ENCODE results near the gene H1-8. TPM values are rescaled to one million over a fixed set of nuclear protein-coding genes. Genes with fewer than 3 reads are reported as not detected.

The H1-8 gene
- total and polyA plus RNA-seq, 5 donors from 2014 or later = not detected

DNA sequence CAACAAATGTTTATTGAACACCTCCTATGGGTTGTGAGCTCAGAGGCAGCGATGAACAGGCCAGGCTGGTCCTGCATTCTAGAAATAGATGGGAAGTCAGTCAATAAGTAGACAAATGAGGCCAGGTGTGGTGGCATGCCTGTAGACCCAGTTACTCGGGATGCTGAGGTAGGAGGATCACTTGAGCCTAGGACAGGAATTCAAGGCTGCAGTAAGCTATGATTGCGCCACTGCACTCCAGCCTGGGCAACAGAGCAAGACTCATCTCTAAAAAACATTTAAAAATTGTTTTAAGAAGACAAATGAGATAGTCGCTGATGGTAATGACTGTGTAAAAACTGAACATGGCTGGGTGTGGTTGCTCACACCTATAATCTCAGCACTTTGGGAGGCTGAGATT is 18.9 kb upstream of the H1-8 start:
- Histone ChIP-seq H3K4me3 (ENCODE audit: low read depth, low read length) (no peak overlapping the region), H3K27ac (ENCODE audit: insufficient read depth, low read length, poor library complexity, severe bottlenecking) (no peak overlapping the region), H3K9me3 (ENCODE audit: control insufficient read depth in 2 of 2, low read length in 2 of 2) (no peaks in the 10 kb centered on the region), H3K27me3 (ENCODE audit: control insufficient read depth, insufficient read depth, low read length) (no peaks in the 10 kb centered on the region), H3K36me3 (ENCODE audit: control insufficient read depth, insufficient read depth, low read length) (no peaks in the 10 kb centered on the region), H3K4me1 (ENCODE audit: control insufficient read depth, insufficient read depth, low read length, poor library complexity, severe bottlenecking) (no peaks in the 10 kb centered on the region)
- H3K36me3 Mint-ChIP-seq = no peaks in the 10 kb centered on the region
- H3K4me3 Mint-ChIP-seq = no peak overlapping the region
- no peaks in the 10 kb centered on the region for H3K4me1 Mint-ChIP-seq
- H3K9me3 Mint-ChIP-seq = no peaks in the 10 kb centered on the region
- no peak for DNase-seq
- ATAC-seq (ENCODE audit: low read depth in 2 of 2) = no peak
- H3K27ac Mint-ChIP-seq = no peak overlapping the region
- H3K27me3 Mint-ChIP-seq = no peaks in the 10 kb centered on the region

DNA sequence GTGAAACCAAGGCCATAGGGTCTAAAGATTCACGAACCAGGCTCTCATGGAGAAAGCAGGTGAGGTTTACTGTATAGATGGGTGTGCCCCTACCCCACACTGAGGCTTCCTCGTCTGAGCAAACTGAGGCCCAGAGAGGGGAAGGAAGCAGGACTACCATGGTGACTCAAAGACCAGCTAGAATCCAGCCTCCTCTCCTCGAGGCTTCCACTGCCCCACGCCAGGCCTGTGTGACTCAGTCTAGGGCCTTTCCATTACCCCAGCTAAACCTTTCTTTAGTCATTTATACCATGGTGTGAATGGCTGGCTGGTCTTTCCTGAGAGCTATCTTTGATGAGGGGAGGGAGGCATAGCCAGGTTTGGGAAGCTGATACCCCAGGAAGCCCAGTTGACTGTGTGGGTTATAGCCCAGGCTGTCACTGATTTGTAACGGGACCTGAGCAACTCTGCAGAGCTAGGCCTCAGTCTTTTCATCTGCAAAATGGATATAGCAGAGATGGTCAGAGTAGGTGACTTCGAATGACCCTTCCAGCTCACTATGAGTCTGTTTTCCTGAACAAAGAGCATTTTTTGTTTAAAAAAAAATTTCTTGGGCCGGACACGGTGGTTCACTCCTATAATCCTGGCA is 17.5 kb upstream of the H1-8 start:
- H3K27me3 ChIP-seq (ENCODE audit: control insufficient read depth, insufficient read depth, low read length) = no peaks in the 10 kb centered on the region
- H3K4me1 ChIP-seq (ENCODE audit: control insufficient read depth, insufficient read depth, low read length, poor library complexity, severe bottlenecking) = no peaks in the 10 kb centered on the region
- H3K36me3 ChIP-seq (ENCODE audit: control insufficient read depth, insufficient read depth, low read length) = no peaks in the 10 kb centered on the region
- Mint-ChIP-seq H3K27me3 (no peaks in the 10 kb centered on the region), H3K36me3 (no peaks in the 10 kb centered on the region), H3K4me3 (no peak overlapping the region), H3K4me1 (no peaks in the 10 kb centered on the region), H3K27ac (peak overlapping the region in 1 of 3 donors; percentile 42), H3K9me3 (no peaks in the 10 kb centered on the region)
- H3K9me3 ChIP-seq (ENCODE audit: control insufficient read depth in 2 of 2, low read length in 2 of 2) = no peaks in the 10 kb centered on the region
- no peak overlapping the region for H3K4me3 ChIP-seq (ENCODE audit: low read depth, low read length)
- ATAC-seq (ENCODE audit: low read depth in 2 of 2) = peak in 1 of 2 donors; percentile 43
- DNase-seq = no peak
- no peak overlapping the region for H3K27ac ChIP-seq (ENCODE audit: insufficient read depth, low read length, poor library complexity, severe bottlenecking)

GRCh38 chr3:129526121-129526900 is 16.7 kb upstream of the H1-8 start:
- Histone ChIP-seq H3K27ac (ENCODE audit: insufficient read depth, low read length, poor library complexity, severe bottlenecking) (no peak overlapping the region), H3K27me3 (ENCODE audit: control insufficient read depth, insufficient read depth, low read length) (no peaks in the 10 kb centered on the region), H3K9me3 (ENCODE audit: control insufficient read depth in 2 of 2, low read length in 2 of 2) (no peaks in the 10 kb centered on the region), H3K4me1 (ENCODE audit: control insufficient read depth, insufficient read depth, low read length, poor library complexity, severe bottlenecking) (no peaks in the 10 kb centered on the region), H3K4me3 (ENCODE audit: low read depth, low read length) (no peak overlapping the region), H3K36me3 (ENCODE audit: control insufficient read depth, insufficient read depth, low read length) (no peaks in the 10 kb centered on the region)
- no peak for DNase-seq
- H3K27me3 Mint-ChIP-seq = no peaks in the 10 kb centered on the region
- no peaks in the 10 kb centered on the region for H3K36me3 Mint-ChIP-seq
- H3K9me3 Mint-ChIP-seq = no peaks in the 10 kb centered on the region
- ATAC-seq (ENCODE audit: low read depth in 2 of 2) = peak; percentile 49 to 60
- peak overlapping the region in 1 of 3 donors; percentile 42 for H3K27ac Mint-ChIP-seq
- no peaks in the 10 kb centered on the region for H3K4me1 Mint-ChIP-seq
- H3K4me3 Mint-ChIP-seq = peak overlapping the region in 1 of 4 donors; percentile 48

- no peaks in the 10 kb centered on the region for H3K9me3 Mint-ChIP-seq
- H3K4me3 ChIP-seq (ENCODE audit: low read depth, low read length) = no peak overlapping the region
- no peaks in the 10 kb centered on the region for H3K27me3 ChIP-seq (ENCODE audit: control insufficient read depth, insufficient read depth, low read length)
- H3K27ac ChIP-seq (ENCODE audit: insufficient read depth, low read length, poor library complexity, severe bottlenecking) = no peak overlapping the region
- H3K4me3 Mint-ChIP-seq = no peak overlapping the region
- ATAC-seq (ENCODE audit: low read depth in 2 of 2) = no peak
- no peaks in the 10 kb centered on the region for H3K9me3 ChIP-seq (ENCODE audit: control insufficient read depth in 2 of 2, low read length in 2 of 2)
- no peaks in the 10 kb centered on the region for H3K4me1 ChIP-seq (ENCODE audit: control insufficient read depth, insufficient read depth, low read length, poor library complexity, severe bottlenecking)
- H3K27ac Mint-ChIP-seq = peak overlapping the region in 1 of 3 donors; percentile 69
- no peaks in the 10 kb centered on the region for H3K36me3 Mint-ChIP-seq
- DNase-seq = no peak
- no peaks in the 10 kb centered on the region for H3K4me1 Mint-ChIP-seq
- no peaks in the 10 kb centered on the region for H3K36me3 ChIP-seq (ENCODE audit: control insufficient read depth, insufficient read depth, low read length)
- H3K27me3 Mint-ChIP-seq = no peaks in the 10 kb centered on the region
These were observed 15.7 kb upstream of the H1-8 start for GRCh38 chr3:129527262-129527661.

GRCh38 chr3:129528589-129529100 is 14.3 kb upstream of the H1-8 start, which contains the start of gene RHO:
Gene RHO, plus strand, starts transcription at chr3:129528639. Its CDS starts 95 bp downstream, at chr3:129528734.
- no peak within 1 kb of the TSS for H3K4me3 Mint-ChIP-seq
- H3K4me1 Mint-ChIP-seq = no peaks in the 10 kb centered on the region
- DNase-seq (no peak), ATAC-seq (ENCODE audit: low read depth in 2 of 2) (no peak)
- no peaks in the 10 kb centered on the region for H3K9me3 Mint-ChIP-seq
- peak within 1 kb of the TSS in 2 of 3 donors; percentile 59 to 69 for H3K27ac Mint-ChIP-seq
- no peaks in the 10 kb centered on the region for H3K27me3 Mint-ChIP-seq
- Histone ChIP-seq H3K36me3 (ENCODE audit: control insufficient read depth, insufficient read depth, low read length) (no peaks in the 10 kb centered on the region), H3K9me3 (ENCODE audit: control insufficient read depth in 2 of 2, low read length in 2 of 2) (no peaks in the 10 kb centered on the region), H3K4me3 (ENCODE audit: low read depth, low read length) (no peak within 1 kb of the TSS), H3K4me1 (ENCODE audit: control insufficient read depth, insufficient read depth, low read length, poor library complexity, severe bottlenecking) (no peaks in the 10 kb centered on the region), H3K27me3 (ENCODE audit: control insufficient read depth, insufficient read depth, low read length) (no peaks in the 10 kb centered on the region), H3K27ac (ENCODE audit: insufficient read depth, low read length, poor library complexity, severe bottlenecking) (no peak within 1 kb of the TSS)
- H3K36me3 Mint-ChIP-seq = no peaks in the 10 kb centered on the region

- Histone ChIP-seq H3K36me3 (ENCODE audit: control insufficient read depth, insufficient read depth, low read length) (no peaks in the 10 kb centered on the region), H3K27ac (ENCODE audit: insufficient read depth, low read length, poor library complexity, severe bottlenecking) (no peak overlapping the region), H3K4me1 (ENCODE audit: control insufficient read depth, insufficient read depth, low read length, poor library complexity, severe bottlenecking) (no peaks in the 10 kb centered on the region), H3K27me3 (ENCODE audit: control insufficient read depth, insufficient read depth, low read length) (no peaks in the 10 kb centered on the region), H3K9me3 (ENCODE audit: control insufficient read depth in 2 of 2, low read length in 2 of 2) (no peaks in the 10 kb centered on the region), H3K4me3 (ENCODE audit: low read depth, low read length) (no peak overlapping the region)
- DNase-seq (no peak), ATAC-seq (ENCODE audit: low read depth in 2 of 2) (no peak)
- Mint-ChIP-seq H3K27me3 (no peaks in the 10 kb centered on the region), H3K27ac (peak overlapping the region in 1 of 3 donors; percentile 67), H3K4me3 (no peak overlapping the region), H3K4me1 (no peaks in the 10 kb centered on the region), H3K36me3 (no peaks in the 10 kb centered on the region), H3K9me3 (peaks cover 0 to 4% (median 0%) of the 10 kb centered on the region in 7 donors)
These were observed 13.4 kb upstream of the H1-8 start for GRCh38 chr3:129529436-129530210.

GRCh38 chr3:129530251-129530791 is 12.7 kb upstream of the H1-8 start:
- DNase-seq = no peak
- Mint-ChIP-seq H3K4me1 (no peaks in the 10 kb centered on the region), H3K9me3 (peaks cover 0 to 4% (median 0%) of the 10 kb centered on the region in 7 donors), H3K36me3 (no peaks in the 10 kb centered on the region), H3K27ac (no peak overlapping the region), H3K4me3 (no peak overlapping the region), H3K27me3 (no peaks in the 10 kb centered on the region)
- Histone ChIP-seq H3K36me3 (ENCODE audit: control insufficient read depth, insufficient read depth, low read length) (no peaks in the 10 kb centered on the region), H3K27ac (ENCODE audit: insufficient read depth, low read length, poor library complexity, severe bottlenecking) (no peak overlapping the region), H3K4me3 (ENCODE audit: low read depth, low read length) (no peak overlapping the region), H3K27me3 (ENCODE audit: control insufficient read depth, insufficient read depth, low read length) (no peaks in the 10 kb centered on the region), H3K4me1 (ENCODE audit: control insufficient read depth, insufficient read depth, low read length, poor library complexity, severe bottlenecking) (no peaks in the 10 kb centered on the region), H3K9me3 (ENCODE audit: control insufficient read depth in 2 of 2, low read length in 2 of 2) (no peaks in the 10 kb centered on the region)
- no peak for ATAC-seq (ENCODE audit: low read depth in 2 of 2)

Measured in CD4-positive, CD25-positive, alpha-beta regulatory T cell (primary cell).